ENCODE data around the gene CLSTN2.
A peak's percentile ranks its signal among the peaks of the same experiment; 100 is the strongest.

Gene CLSTN2

GRCh38 chr3:140285380-140285779 is 350.4 kb downstream of the CLSTN2 start:
- no peak for DNase-seq (ENCODE audit: extremely low read depth, low read depth)
- H3K4me3 ChIP-seq (replicated peaks; ENCODE audit: low read depth, low read length), result no peak overlapping the region
- TF ChIP-seq CTCF (IDR thresholded peaks at IDR 0.05; ENCODE audit: low read depth, low read length, missing control alignments), result no peak

- H3K4me3 ChIP-seq (replicated peaks; ENCODE audit: low read depth, low read length), result no peak overlapping the region
- TF ChIP-seq CTCF (IDR thresholded peaks at IDR 0.05; ENCODE audit: low read depth, low read length, missing control alignments), result no peak
- no peak for DNase-seq (ENCODE audit: extremely low read depth, low read depth)
Observed at GRCh38 chr3:140288595-140288994, 353.6 kb downstream of the CLSTN2 start.

GRCh38 chr3:140290105-140290504 is 355.1 kb downstream of the CLSTN2 start:
- no peak overlapping the region for H3K4me3 ChIP-seq (replicated peaks; ENCODE audit: low read depth, low read length)
- TF ChIP-seq CTCF (IDR thresholded peaks at IDR 0.05; ENCODE audit: low read depth, low read length, missing control alignments), result no peak
- DNase-seq (ENCODE audit: extremely low read depth, low read depth), result no peak

GRCh38 chr3:140292170-140292569 is 357.2 kb downstream of the CLSTN2 start:
- DNase-seq (ENCODE audit: extremely low read depth, low read depth), result no peak
- no peak overlapping the region for H3K4me3 ChIP-seq (replicated peaks; ENCODE audit: low read depth, low read length)
- no peak for TF ChIP-seq CTCF (IDR thresholded peaks at IDR 0.05; ENCODE audit: low read depth, low read length, missing control alignments)

GRCh38 chr3:140292684-140293083 is 357.7 kb downstream of the CLSTN2 start:
- peak; percentile 35 for DNase-seq (ENCODE audit: extremely low read depth, low read depth)
- no peak for TF ChIP-seq CTCF (IDR thresholded peaks at IDR 0.05; ENCODE audit: low read depth, low read length, missing control alignments)
- H3K4me3 ChIP-seq (replicated peaks; ENCODE audit: low read depth, low read length), result no peak overlapping the region

GRCh38 chr3:140294058-140294457 is 359.1 kb downstream of the CLSTN2 start:
- no peak overlapping the region for H3K4me3 ChIP-seq (replicated peaks; ENCODE audit: low read depth, low read length)
- no peak for TF ChIP-seq CTCF (IDR thresholded peaks at IDR 0.05; ENCODE audit: low read depth, low read length, missing control alignments)
- DNase-seq (ENCODE audit: extremely low read depth, low read depth), result no peak

- peak; percentile 58 for DNase-seq (ENCODE audit: extremely low read depth, low read depth)
Observed at GRCh38 chr3:140296796-140297352, 361.9 kb downstream of the CLSTN2 start.

More at GRCh38 chr3:140296796-140297352, 361.9 kb downstream of the CLSTN2 start:
- TF ChIP-seq CTCF (IDR thresholded peaks at IDR 0.05; ENCODE audit: low read depth, low read length, missing control alignments), result peak; percentile 3
- no peak overlapping the region for H3K4me3 ChIP-seq (replicated peaks; ENCODE audit: low read depth, low read length)

All from HFF-Myc (cell line).